Stimulated activated naive CD8-positive, alpha-beta T cell treated with anti-CD3 and anti-CD28 coated beads, Interleukin-15, amount 100 ng/mL, for 72 hours (primary cell): Measurements from ENCODE around the gene BCL2.
A peak's percentile ranks its signal among the peaks of the same experiment; 100 is the strongest.
"Not testable (repeated sequence)": the region's sequence is repeated elsewhere in the genome, so short reads cannot be mapped to it uniquely, and the experiment has no call there.

Experiments
- ATAC-seq: fragments of 150-1000 bp; cut with Tn5 transposase; 2 replicates; pipeline ENCODE4 v1.10.0; 2021; ENCODE audit warnings: mild to moderate bottlenecking, moderate library complexity
- DNase-seq, 2 donors: peaks; one replicate each; pipeline ENCODE4 v3.0.0; 2021 to 2022
- H3K27ac Mint-ChIP-seq, 2 donors: one replicate each; pipeline ENCODE4 v1.8.0; 2022; ENCODE audit warnings: mild to moderate bottlenecking in 2 of 2, mixed read lengths in 2 of 2, moderate library complexity in 2 of 2
- H3K27me3 Mint-ChIP-seq: one replicate; pipeline ENCODE4 v1.8.0; 2022; ENCODE audit warnings: mixed read lengths
- H3K4me1 Mint-ChIP-seq: one replicate; pipeline ENCODE4 v1.8.0; 2022; ENCODE audit warnings: mild to moderate bottlenecking, mixed read lengths
- H3K4me3 Mint-ChIP-seq, 2 donors: one replicate each; pipeline ENCODE4 v1.8.0; 2022; ENCODE audit warnings: mild to moderate bottlenecking in 2 of 2, mixed read lengths in 2 of 2, moderate library complexity in 1 of 2
- H3K9me3 Mint-ChIP-seq, 2 donors: one replicate each; pipeline ENCODE4 v1.8.0; 2022; ENCODE audit warnings: mixed read lengths in 2 of 2

The BCL2 gene

DNA sequence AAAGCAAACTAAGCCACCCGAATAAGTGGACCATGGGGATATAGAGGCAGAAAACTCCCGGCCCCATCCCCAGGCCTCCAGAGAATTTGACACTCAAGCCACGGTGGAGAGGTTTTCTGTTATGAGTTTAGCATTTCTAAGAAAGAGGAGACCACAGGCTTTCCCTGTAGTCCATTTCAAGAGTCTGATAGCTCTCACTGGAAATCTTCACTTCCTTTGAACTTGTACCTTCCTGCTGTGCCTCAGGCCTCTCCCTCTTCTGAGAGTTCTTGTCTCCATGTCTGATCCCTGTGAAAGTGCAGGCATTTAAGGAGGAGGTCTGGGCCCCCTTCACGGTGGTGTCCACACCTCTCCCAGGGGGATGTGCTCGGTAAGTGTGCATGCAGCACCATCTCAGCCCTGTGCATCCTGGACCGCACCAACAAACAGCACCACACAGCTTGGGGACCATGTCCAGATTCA is 113.7 kb downstream of the BCL2 start:
- H3K27me3 Mint-ChIP-seq: no peaks in the 10 kb centered on the region
- peak; percentile 69 for ATAC-seq
- no peaks in the 10 kb centered on the region for H3K9me3 Mint-ChIP-seq
- DNase-seq: peak in 1 of 2 donors; percentile 47
- peaks cover 80% of the 10 kb centered on the region for H3K4me1 Mint-ChIP-seq
- peak overlapping the region; percentile 80 to 91 for H3K27ac Mint-ChIP-seq
- peak overlapping the region; percentile 74 to 87 for H3K4me3 Mint-ChIP-seq

GRCh38 chr18:63203497-63203896 is 116.1 kb downstream of the BCL2 start:
- no peak for DNase-seq
- ATAC-seq: no peak
- peak overlapping the region in 1 of 2 donors; percentile 87 for H3K4me3 Mint-ChIP-seq
- no peaks in the 10 kb centered on the region for H3K9me3 Mint-ChIP-seq
- no peak overlapping the region for H3K27ac Mint-ChIP-seq
- peaks cover 59% of the 10 kb centered on the region for H3K4me1 Mint-ChIP-seq
- no peaks in the 10 kb centered on the region for H3K27me3 Mint-ChIP-seq

- ATAC-seq: no peak
- peaks cover 52% of the 10 kb centered on the region for H3K4me1 Mint-ChIP-seq
These were observed 116.7 kb downstream of the BCL2 start for GRCh38 chr18:63202828-63203227.

DNA sequence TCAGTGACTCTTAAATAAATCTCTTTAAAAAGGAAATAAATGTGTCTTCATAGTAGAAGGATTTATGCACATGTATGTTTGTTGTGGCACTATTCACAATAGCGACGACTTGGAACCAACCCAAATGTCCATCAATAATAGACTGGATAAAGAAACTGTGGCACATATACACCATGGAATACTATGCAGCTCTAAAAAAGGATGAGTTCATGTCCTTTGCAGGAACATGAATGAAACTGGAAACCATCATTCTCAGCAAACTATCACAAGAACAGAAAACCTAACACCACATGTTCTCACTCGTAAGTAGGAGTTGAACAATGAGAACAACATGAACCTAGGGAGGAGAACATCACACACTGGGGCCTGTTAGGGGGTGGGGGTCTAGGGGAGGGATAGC is 118.1 kb downstream of the BCL2 start:
- H3K4me1 Mint-ChIP-seq: peaks cover 40% of the 10 kb centered on the region
- not testable (repeated sequence) for H3K27ac Mint-ChIP-seq

More at GRCh38 chr18:63202828-63203227, 116.7 kb downstream of the BCL2 start:
- H3K9me3 Mint-ChIP-seq: no peaks in the 10 kb centered on the region
- no peaks in the 10 kb centered on the region for H3K27me3 Mint-ChIP-seq
- no peak overlapping the region for H3K27ac Mint-ChIP-seq
- no peak for DNase-seq
- H3K4me3 Mint-ChIP-seq: no peak overlapping the region

DNA sequence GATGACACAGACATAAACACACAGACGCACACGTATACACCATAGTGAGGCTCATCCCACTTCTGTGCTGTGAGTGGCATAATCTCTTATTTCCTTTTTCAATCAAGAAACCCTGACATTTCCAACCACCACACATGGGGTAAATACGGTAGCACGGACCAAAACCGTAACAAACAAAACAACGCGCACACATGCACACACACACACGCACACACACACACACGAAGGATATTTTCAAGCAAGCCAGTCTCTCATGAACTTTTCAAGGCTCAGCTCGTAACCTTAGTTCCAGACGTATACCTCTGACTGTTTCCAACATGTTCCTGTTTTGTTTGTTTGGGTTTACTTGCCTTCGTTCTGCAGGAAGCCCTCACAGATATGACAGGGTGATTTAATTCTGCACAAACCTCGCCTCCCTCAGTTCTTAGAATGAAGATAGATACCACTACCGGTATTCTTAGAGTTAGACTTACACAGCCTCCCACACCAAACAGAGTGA is 119.8 kb downstream of the BCL2 start:
- no peaks in the 10 kb centered on the region for H3K27me3 Mint-ChIP-seq
- no peaks in the 10 kb centered on the region for H3K9me3 Mint-ChIP-seq
- no peak overlapping the region for H3K4me3 Mint-ChIP-seq
- ATAC-seq: peak; percentile 88
- H3K4me1 Mint-ChIP-seq: peaks cover 29% of the 10 kb centered on the region
- peak; percentile 38 to 48 for DNase-seq
- H3K27ac Mint-ChIP-seq: no peak overlapping the region

More for the DNA sequence above, 118.1 kb downstream of the BCL2 start:
- not testable (repeated sequence) for H3K4me3 Mint-ChIP-seq, H3K27me3 Mint-ChIP-seq, DNase-seq, H3K9me3 Mint-ChIP-seq, ATAC-seq

DNA sequence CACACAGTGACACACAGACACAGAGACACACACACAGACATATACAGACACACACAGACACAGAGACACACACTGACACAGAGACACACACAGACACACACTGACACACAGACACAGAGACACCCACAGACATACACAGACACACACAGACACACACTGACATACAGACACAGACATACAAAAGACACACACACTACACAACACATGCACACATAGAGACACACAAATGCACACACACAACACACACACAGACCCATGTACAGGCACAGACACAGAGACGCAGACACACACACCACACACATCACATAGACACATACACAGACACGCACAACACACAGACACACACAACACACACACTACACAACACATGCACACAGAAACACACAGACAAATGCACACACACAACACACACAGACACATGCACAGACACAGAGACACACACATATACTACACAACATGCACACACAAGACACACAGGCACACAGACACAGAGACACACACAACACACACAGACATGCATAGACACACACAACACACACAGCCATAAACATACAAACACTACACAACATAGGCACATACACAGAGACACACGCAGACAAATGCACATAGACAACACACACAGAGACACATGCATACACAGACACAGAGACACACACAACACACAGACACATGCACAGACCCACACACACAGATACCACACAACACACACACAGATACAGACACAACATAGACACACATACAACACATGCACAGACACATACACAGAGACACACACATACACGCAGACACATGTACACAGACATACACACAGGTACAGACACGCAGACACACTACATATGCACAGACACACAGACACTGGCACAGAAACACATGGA is 120.5 kb downstream of the BCL2 start:
- Mint-ChIP-seq H3K4me3 (no peak overlapping the region), H3K27me3 (no peaks in the 10 kb centered on the region), H3K9me3 (no peaks in the 10 kb centered on the region), H3K4me1 (peaks cover 22% of the 10 kb centered on the region), H3K27ac (no peak overlapping the region)
- DNase-seq: no peak
- no peak for ATAC-seq

DNA sequence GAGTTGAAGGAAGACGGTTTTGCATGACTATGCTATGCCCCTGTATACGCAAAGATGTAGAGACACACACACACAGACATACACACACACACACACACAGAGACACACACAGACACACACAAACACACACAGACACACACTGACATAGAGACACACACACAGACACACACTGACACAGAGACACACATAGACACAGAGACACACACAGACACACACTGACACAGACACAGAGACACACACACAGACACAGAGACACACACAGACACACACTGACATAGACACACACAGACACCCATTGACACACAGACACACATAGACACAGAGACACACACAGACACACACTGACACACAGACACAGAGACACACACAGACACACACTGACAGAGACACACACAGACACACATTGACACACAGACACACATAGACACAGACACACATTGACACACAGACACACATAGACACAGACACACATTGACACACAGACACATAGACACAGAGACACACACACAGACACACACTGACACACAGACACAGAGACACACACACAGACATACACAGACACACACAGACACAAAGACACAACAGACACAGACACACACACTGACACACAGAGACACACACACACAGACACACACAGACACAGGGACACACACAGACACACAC is 121.3 kb downstream of the BCL2 start:
- Mint-ChIP-seq H3K4me1 (peaks cover 18% of the 10 kb centered on the region), H3K27me3 (no peaks in the 10 kb centered on the region), H3K9me3 (no peaks in the 10 kb centered on the region), H3K4me3 (no peak overlapping the region), H3K27ac (no peak overlapping the region)
- ATAC-seq: peak; percentile 31
- DNase-seq: no peak

DNA sequence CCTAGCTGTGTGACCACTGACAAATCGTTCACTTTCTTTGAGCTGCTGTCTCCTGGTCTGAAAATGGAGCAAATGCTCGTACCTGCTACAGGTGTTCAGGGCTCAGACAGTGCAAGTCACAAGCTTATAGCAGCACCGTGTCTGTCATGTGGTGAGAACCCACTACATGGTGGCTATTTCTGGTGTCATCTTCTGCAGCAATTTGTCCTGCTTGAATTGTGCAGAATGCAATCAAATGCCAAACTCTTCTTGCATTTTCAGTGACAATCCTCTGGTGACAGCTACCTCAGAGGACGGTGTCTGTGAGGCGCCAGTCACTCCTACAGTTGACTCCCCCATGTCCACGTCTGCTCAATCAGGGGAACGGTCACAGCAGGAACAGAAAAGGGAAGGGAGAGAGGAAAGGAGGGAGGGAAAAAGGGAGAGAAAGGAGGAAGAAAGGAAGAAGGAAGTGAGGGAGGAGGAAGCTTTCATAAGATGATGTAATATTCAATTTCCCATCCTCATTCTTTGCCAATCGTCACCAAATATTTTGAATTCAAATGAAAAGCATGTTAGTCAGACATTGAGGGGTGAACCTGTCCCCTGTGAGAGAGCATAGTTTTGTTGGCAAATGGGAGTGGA is 122.2 kb downstream of the BCL2 start:
- Mint-ChIP-seq H3K4me3 (no peak overlapping the region), H3K4me1 (peaks cover 18% of the 10 kb centered on the region), H3K27me3 (no peaks in the 10 kb centered on the region), H3K9me3 (peaks cover under 1 to 5% of the 10 kb centered on the region in 2 donors), H3K27ac (no peak overlapping the region)
- DNase-seq (peak; percentile 39 to 55), ATAC-seq (peak; percentile 57)

- peak overlapping the region in 1 of 2 donors; percentile 1 for H3K4me3 Mint-ChIP-seq
These were observed 124.0 kb downstream of the BCL2 start for GRCh38 chr18:63195326-63196159.

GRCh38 chr18:63192885-63193349 is 126.7 kb downstream of the BCL2 start:
- peaks cover 5 to 6% of the 10 kb centered on the region in 2 donors for H3K9me3 Mint-ChIP-seq
- H3K4me1 Mint-ChIP-seq: peaks cover 52% of the 10 kb centered on the region
- DNase-seq: no peak
- ATAC-seq: no peak
- no peak overlapping the region for H3K4me3 Mint-ChIP-seq
- H3K27me3 Mint-ChIP-seq: no peaks in the 10 kb centered on the region
- H3K27ac Mint-ChIP-seq: peak overlapping the region in 1 of 2 donors; percentile 7

More at GRCh38 chr18:63195326-63196159, 124.0 kb downstream of the BCL2 start:
- Mint-ChIP-seq H3K9me3 (peaks cover 5 to 6% of the 10 kb centered on the region in 2 donors), H3K4me1 (peaks cover 27% of the 10 kb centered on the region), H3K27me3 (no peaks in the 10 kb centered on the region), H3K27ac (no peak overlapping the region)
- DNase-seq (no peak), ATAC-seq (no peak)

DNA sequence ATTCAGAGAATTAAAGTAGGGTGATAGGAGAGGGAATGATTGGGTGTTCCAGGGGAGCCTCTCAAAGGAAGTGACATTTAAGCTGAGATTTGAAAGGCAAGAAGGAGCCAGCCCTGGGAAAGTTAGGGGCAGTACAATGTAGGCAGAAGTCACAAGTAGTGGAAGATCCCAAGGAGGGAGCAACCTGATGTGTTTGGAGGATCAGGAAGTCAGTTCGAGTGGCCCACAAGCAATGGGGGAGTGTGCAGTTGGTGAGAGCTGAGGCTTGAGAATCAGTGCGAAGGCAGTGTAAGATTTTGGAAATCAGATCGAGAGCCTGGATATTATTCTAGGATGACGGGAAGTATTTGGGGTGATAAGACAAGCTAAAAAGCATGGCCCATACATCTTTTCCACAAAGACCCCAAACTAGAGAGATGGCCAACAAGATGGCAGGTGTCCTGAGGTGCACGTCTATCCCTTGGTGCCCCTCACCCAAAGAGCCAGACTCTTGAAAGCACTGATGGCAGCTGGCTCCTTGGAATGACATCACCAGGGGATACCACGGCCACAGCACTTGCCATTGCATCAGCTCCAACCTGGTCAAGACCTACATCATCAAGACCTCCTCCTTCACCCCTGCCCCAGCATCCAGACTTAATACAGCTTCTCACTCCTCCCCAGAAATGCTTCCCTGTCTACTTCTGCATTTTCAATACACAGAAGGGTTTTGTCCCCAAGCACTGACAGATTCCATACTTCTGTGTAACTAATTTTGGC is 127.3 kb downstream of the BCL2 start:
- H3K27ac Mint-ChIP-seq: peak overlapping the region in 1 of 2 donors; percentile 7
- no peak for ATAC-seq
- peaks cover 5 to 6% of the 10 kb centered on the region in 2 donors for H3K9me3 Mint-ChIP-seq
- H3K27me3 Mint-ChIP-seq: no peaks in the 10 kb centered on the region
- no peak overlapping the region for H3K4me3 Mint-ChIP-seq
- peaks cover 58% of the 10 kb centered on the region for H3K4me1 Mint-ChIP-seq
- DNase-seq: no peak

- no peak overlapping the region for H3K4me3 Mint-ChIP-seq
- peaks cover 5 to 6% of the 10 kb centered on the region in 2 donors for H3K9me3 Mint-ChIP-seq
- no peaks in the 10 kb centered on the region for H3K27me3 Mint-ChIP-seq
- H3K4me1 Mint-ChIP-seq: peaks cover 67% of the 10 kb centered on the region
- H3K27ac Mint-ChIP-seq: no peak overlapping the region
- ATAC-seq (no peak), DNase-seq (no peak)
These were observed 128.2 kb downstream of the BCL2 start for GRCh38 chr18:63191413-63191812.

GRCh38 chr18:63190838-63191237 is 128.7 kb downstream of the BCL2 start:
- H3K27me3 Mint-ChIP-seq, H3K9me3 Mint-ChIP-seq, H3K4me3 Mint-ChIP-seq, DNase-seq, ATAC-seq: not testable (repeated sequence)
- H3K4me1 Mint-ChIP-seq: peaks cover 73% of the 10 kb centered on the region
- H3K27ac Mint-ChIP-seq: peak overlapping the region in 1 of 2 donors; percentile 88

- Mint-ChIP-seq H3K9me3 (peaks cover 5 to 6% of the 10 kb centered on the region in 2 donors), H3K27me3 (no peaks in the 10 kb centered on the region), H3K4me3 (no peak overlapping the region), H3K4me1 (peaks cover 76% of the 10 kb centered on the region), H3K27ac (no peak overlapping the region)
- ATAC-seq: no peak
- no peak for DNase-seq
These were observed 129.8 kb downstream of the BCL2 start for GRCh38 chr18:63189817-63190216.
